GM21619 (cell line): ENCODE results near the gene DEFB108B.
A peak's percentile ranks its signal among the peaks of the same experiment; 100 is the strongest.
"Not testable (repeated sequence)": the region's sequence is repeated elsewhere in the genome, so short reads cannot be mapped to it uniquely, and the experiment has no call there.

ENCODE experiments used
- ATAC-seq: cut with Tn5 transposase; IDR thresholded peaks from one replicate; pipeline ENCODE4 v1.9.1; 2021; ENCODE audit not compliant: unreplicated experiment

The DEFB108B gene

GRCh38 chr11:71813481-71814355, 19.3 kb upstream of the DEFB108B start:
- not testable (repeated sequence) for ATAC-seq

GRCh38 chr11:71821539-71821938, 11.5 kb upstream of the DEFB108B start:
- ATAC-seq, result not testable (repeated sequence)

GRCh38 chr11:71829247-71829646, 3.8 kb upstream of the DEFB108B start:
- not testable (repeated sequence) for ATAC-seq

- ATAC-seq, result not testable (repeated sequence)
Measured at GRCh38 chr11:71829686-71830085, 3.3 kb upstream of the DEFB108B start.

GRCh38 chr11:71842720-71843119, 9.7 kb downstream of the DEFB108B start:
- ATAC-seq, result not testable (repeated sequence)

GRCh38 chr11:71843355-71843754, 10.4 kb downstream of the DEFB108B start:
- not testable (repeated sequence) for ATAC-seq

- no peak for ATAC-seq
Measured at GRCh38 chr11:71843858-71844257, 10.9 kb downstream of the DEFB108B start.

- not testable (repeated sequence) for ATAC-seq
Measured at GRCh38 chr11:71853895-71854294, 20.9 kb downstream of the DEFB108B start.

- not testable (repeated sequence) for ATAC-seq
Measured at GRCh38 chr11:71855880-71856279, 22.9 kb downstream of the DEFB108B start.

- not testable (repeated sequence) for ATAC-seq
Measured at GRCh38 chr11:71860835-71861234, 27.8 kb downstream of the DEFB108B start.

- ATAC-seq, result peak; percentile 57
Measured at GRCh38 chr11:71863978-71864627, 31.1 kb downstream of the DEFB108B start.

GRCh38 chr11:71867209-71867608, 34.2 kb downstream of the DEFB108B start:
- not testable (repeated sequence) for ATAC-seq

- ATAC-seq, result not testable (repeated sequence)
Measured at GRCh38 chr11:71869931-71870330, 36.9 kb downstream of the DEFB108B start.

GRCh38 chr11:71870661-71871060, 37.7 kb downstream of the DEFB108B start:
- ATAC-seq, result not testable (repeated sequence)

GRCh38 chr11:71876262-71876661, 43.3 kb downstream of the DEFB108B start:
- ATAC-seq, result not testable (repeated sequence)

GRCh38 chr11:71878059-71878458, 45.1 kb downstream of the DEFB108B start, which contains the start of gene DEFB131B:
DEFB131B (plus strand) TSS chr11:71878453; CDS start chr11:71878453, 0 bp downstream.
- not testable (repeated sequence) for ATAC-seq

GRCh38 chr11:71885806-71886205, 52.8 kb downstream of the DEFB108B start:
- not testable (repeated sequence) for ATAC-seq
